DND-41 (cell line): ENCODE results near the gene MAP7D3.
"Not testable (repeated sequence)": the region's sequence is repeated elsewhere in the genome, so short reads cannot be mapped to it uniquely, and the experiment has no call there.

Experiments
- ATAC-seq: fragments of 200-7000 bp; cut with Tn5 transposase; 3 replicates; pipeline ENCODE4 v1.9.1; 2021; ENCODE audit warnings: low read depth; ENCODE audit not compliant: insufficient read depth
- DNase-seq: peaks from one replicate; pipeline ENCODE4 v3.0.0-alpha.2; 2020
- H2AFZ ChIP-seq: 2 replicates; pipeline ENCODE4 v1.6.0; 2012; ENCODE audit warnings: low read depth, low read length
- H3K27ac ChIP-seq: 2 replicates; pipeline ENCODE4 v1.5.1; 2012; ENCODE audit warnings: low read length, inconsistent platforms
- H3K27me3 ChIP-seq: fragments of 200-600 bp; sonication (generic); 2 replicates; pipeline ENCODE4 v1.6.0; 2012; ENCODE audit warnings: low read length, mild to moderate bottlenecking, inconsistent platforms; ENCODE audit not compliant: insufficient read depth, poor library complexity
- H3K36me3 ChIP-seq: 2 replicates; pipeline ENCODE4 v1.5.1; 2012; ENCODE audit warnings: low read length, inconsistent platforms; ENCODE audit not compliant: insufficient read depth
- H3K4me1 ChIP-seq: 2 replicates; pipeline ENCODE4 v1.5.1; 2012; ENCODE audit warnings: mild to moderate bottlenecking, low read length; ENCODE audit not compliant: insufficient read depth
- H3K4me2 ChIP-seq: 2 replicates; pipeline ENCODE4 v1.6.0; 2012; ENCODE audit warnings: mild to moderate bottlenecking, moderate library complexity, low read length, inconsistent platforms; ENCODE audit not compliant: insufficient read depth
- H3K4me3 ChIP-seq, 2 experiments: fragments of 200-600 bp in 1 of 2; shearing (Covaris generic) in 1 of 2; 2 replicates each; pipeline ENCODE4 v1.5.1; 2012 to 2016; ENCODE audit warnings: inconsistent platforms in 2 of 2, low read length in 2 of 2, mild to moderate bottlenecking in 2 of 2, low read depth in 1 of 2, moderate library complexity in 1 of 2
- H3K79me2 ChIP-seq: 2 replicates; pipeline ENCODE4 v1.6.0; 2012; ENCODE audit warnings: low read length, inconsistent platforms; ENCODE audit not compliant: insufficient read depth
- H3K9ac ChIP-seq: 2 replicates; pipeline ENCODE4 v1.6.0; 2012; ENCODE audit warnings: low read depth, mild to moderate bottlenecking, inconsistent platforms, low read length, moderate library complexity
- H3K9me3 ChIP-seq: 2 replicates; pipeline ENCODE4 v1.5.1; 2012; ENCODE audit warnings: low read length, moderate library complexity, mild to moderate bottlenecking, inconsistent platforms; ENCODE audit not compliant: insufficient read depth, severe bottlenecking
- H4K20me1 ChIP-seq: 2 replicates; pipeline ENCODE4 v1.6.0; 2012; ENCODE audit warnings: low read length; ENCODE audit not compliant: insufficient read depth
- EZH2 ChIP-seq: IDR thresholded peaks from 3 replicates; pipeline ENCODE4 v1.6.1; 2012; ENCODE audit warnings: borderline replicate concordance, low read depth, mild to moderate bottlenecking, moderate library complexity, low read length, inconsistent platforms; ENCODE audit not compliant: severe bottlenecking
- TF ChIP-seq, protein P1 (sequence below): IDR thresholded peaks from 2 replicates; pipeline ENCODE4 v1.5.1; 2012; ENCODE audit warnings: borderline replicate concordance, low read length, moderate library complexity, mild to moderate bottlenecking; ENCODE audit not compliant: poor library complexity, severe bottlenecking; ENCODE audit errors: extremely low read depth

MAP7D3 gene

DNA sequence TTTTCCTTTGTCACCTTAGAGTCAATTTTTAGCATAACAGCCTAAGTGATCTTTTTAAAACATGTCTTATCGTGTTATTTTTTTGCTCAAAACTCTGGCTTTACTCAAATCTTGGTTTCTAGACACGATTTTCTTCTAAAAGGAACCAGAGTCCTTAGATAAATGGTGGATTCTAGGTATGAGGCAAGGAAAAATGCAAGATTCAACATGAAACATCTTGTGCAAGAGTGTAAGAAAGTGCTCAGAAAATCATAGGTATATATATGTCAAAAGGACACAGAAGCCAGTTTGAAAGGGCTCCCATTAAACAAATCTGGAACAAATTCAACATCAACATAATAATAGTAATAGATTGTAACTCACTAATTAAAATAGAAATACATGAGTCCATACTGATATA, 41.5 kb upstream of the MAP7D3 start:
- no peak overlapping the region for H3K27ac ChIP-seq
- DNase-seq: no peak
- H3K4me2 ChIP-seq: no peak overlapping the region
- no peaks in the 10 kb centered on the region for H3K4me1 ChIP-seq
- no peak overlapping the region for H2AFZ ChIP-seq
- H3K9ac ChIP-seq: no peak overlapping the region
- no peak for ATAC-seq
- TF ChIP-seq, protein P1, sequence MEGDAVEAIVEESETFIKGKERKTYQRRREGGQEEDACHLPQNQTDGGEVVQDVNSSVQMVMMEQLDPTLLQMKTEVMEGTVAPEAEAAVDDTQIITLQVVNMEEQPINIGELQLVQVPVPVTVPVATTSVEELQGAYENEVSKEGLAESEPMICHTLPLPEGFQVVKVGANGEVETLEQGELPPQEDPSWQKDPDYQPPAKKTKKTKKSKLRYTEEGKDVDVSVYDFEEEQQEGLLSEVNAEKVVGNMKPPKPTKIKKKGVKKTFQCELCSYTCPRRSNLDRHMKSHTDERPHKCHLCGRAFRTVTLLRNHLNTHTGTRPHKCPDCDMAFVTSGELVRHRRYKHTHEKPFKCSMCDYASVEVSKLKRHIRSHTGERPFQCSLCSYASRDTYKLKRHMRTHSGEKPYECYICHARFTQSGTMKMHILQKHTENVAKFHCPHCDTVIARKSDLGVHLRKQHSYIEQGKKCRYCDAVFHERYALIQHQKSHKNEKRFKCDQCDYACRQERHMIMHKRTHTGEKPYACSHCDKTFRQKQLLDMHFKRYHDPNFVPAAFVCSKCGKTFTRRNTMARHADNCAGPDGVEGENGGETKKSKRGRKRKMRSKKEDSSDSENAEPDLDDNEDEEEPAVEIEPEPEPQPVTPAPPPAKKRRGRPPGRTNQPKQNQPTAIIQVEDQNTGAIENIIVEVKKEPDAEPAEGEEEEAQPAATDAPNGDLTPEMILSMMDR: no peak
- no peak for TF ChIP-seq EZH2
- H3K9me3 ChIP-seq: no peaks in the 10 kb centered on the region
- no peak overlapping the region for H3K4me3 ChIP-seq
- no peaks in the 10 kb centered on the region for H3K27me3 ChIP-seq
- H3K79me2 ChIP-seq: no peaks in the 10 kb centered on the region
- no peaks in the 10 kb centered on the region for H4K20me1 ChIP-seq
- no peaks in the 10 kb centered on the region for H3K36me3 ChIP-seq

DNA sequence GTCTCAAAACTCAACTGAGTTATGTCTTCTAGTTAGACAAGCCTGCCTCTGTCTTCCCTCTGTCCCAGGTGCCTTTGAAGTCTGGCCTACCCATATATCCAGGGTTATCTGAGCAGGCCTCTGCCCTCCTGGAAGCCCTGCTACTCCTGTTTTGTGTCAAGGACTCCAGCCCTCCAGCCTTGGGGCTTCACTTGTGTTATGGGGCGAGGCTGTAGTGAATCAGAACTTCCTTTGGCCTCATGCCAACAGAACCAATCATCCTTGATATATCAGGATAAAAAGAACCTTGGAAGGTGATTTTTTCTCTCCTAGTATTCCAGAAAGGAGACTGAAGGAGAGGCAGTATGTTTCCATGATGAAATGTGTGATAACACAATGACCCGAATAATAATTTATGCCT, 40.6 kb upstream of the MAP7D3 start:
- H3K79me2 ChIP-seq: no peaks in the 10 kb centered on the region
- H2AFZ ChIP-seq: no peak overlapping the region
- H4K20me1 ChIP-seq: no peaks in the 10 kb centered on the region
- DNase-seq (no peak), ATAC-seq (no peak)
- no peak overlapping the region for H3K4me3 ChIP-seq
- H3K9me3 ChIP-seq: no peaks in the 10 kb centered on the region
- H3K9ac ChIP-seq: no peak overlapping the region
- H3K4me1 ChIP-seq: no peaks in the 10 kb centered on the region
- TF ChIP-seq EZH2: no peak
- TF ChIP-seq, protein P1: no peak
- H3K27me3 ChIP-seq: no peaks in the 10 kb centered on the region
- no peak overlapping the region for H3K27ac ChIP-seq
- no peaks in the 10 kb centered on the region for H3K36me3 ChIP-seq
- H3K4me2 ChIP-seq: no peak overlapping the region

DNA sequence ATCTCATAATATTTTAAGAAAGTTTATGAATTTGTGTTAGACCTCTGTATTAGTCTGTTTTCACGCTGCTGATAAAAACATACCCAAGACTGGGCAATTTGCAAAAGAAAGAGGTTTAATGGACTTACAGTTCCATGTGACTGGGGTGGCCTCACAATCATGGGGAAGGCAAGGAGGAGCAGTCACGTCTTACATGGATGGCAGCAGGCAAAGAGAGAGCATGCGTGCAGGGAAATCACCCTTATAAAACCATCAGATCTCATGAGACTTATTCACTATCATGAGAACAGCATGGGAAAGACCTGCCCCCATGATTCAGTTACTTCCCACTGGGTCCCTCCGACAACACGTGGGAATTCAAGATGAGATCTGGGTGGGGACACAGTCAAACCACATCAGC, 35.2 kb upstream of the MAP7D3 start:
- not testable (repeated sequence) for ATAC-seq, H3K27me3 ChIP-seq

DNA sequence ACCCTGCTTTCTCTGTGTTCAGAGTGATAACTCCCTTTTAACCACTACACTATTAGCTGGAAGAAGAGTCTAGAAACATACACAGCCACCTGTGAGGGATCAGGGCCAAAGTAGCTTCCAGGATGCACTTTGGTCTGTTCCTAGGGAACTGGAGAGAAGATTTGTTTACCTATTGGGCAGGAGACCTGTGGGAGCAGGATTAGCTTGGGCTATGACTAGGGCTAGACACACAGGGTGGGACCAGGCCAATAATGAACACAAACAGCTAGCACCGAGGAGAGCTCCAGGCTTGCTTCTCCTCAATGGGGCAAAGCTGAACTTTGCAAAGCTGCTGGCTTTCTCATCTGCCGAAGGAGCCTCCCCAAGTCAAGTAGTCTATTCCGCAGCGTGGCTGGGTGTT, 24.4 kb upstream of the MAP7D3 start:
- Histone ChIP-seq H3K79me2 (no peaks in the 10 kb centered on the region), H3K4me1 (no peaks in the 10 kb centered on the region), H3K4me2 (no peak overlapping the region), H3K27ac (no peak overlapping the region), H4K20me1 (no peaks in the 10 kb centered on the region), H3K9ac (no peak overlapping the region), H3K27me3 (no peaks in the 10 kb centered on the region), H3K36me3 (no peaks in the 10 kb centered on the region), H3K4me3 (no peak overlapping the region), H2AFZ (no peak overlapping the region), H3K9me3 (no peaks in the 10 kb centered on the region)
- TF ChIP-seq EZH2: no peak
- TF ChIP-seq, protein P1: no peak
- DNase-seq (no peak), ATAC-seq (no peak)

More for the DNA sequence above, 35.2 kb upstream of the MAP7D3 start:
- DNase-seq, H4K20me1 ChIP-seq, H3K9ac ChIP-seq, H3K36me3 ChIP-seq, H3K27ac ChIP-seq, H3K4me2 ChIP-seq, H3K4me1 ChIP-seq, H3K9me3 ChIP-seq, H3K79me2 ChIP-seq, H2AFZ ChIP-seq, H3K4me3 ChIP-seq: not testable (repeated sequence)
